Stimulated activated CD4-positive, alpha-beta T cell treated with anti-CD3 and anti-CD28 coated beads, Interleukin-4, amount 100 ng/mL, for 48 hours (primary cell): ENCODE results near the gene SH3BGRL3.
A peak's percentile ranks its signal among the peaks of the same experiment; 100 is the strongest.
"Not testable (repeated sequence)": the region's sequence is repeated elsewhere in the genome, so short reads cannot be mapped to it uniquely, and the experiment has no call there.

ENCODE experiments used
- DNase-seq, 2 donors: peaks; one replicate each; pipeline ENCODE4 v3.0.0-alpha.2; 2020; ENCODE audit warnings: low read depth in 2 of 2

The SH3BGRL3 gene

GRCh38 chr1:26279456-26280332 lies at the start of gene SH3BGRL3:
TSS of gene SH3BGRL3 (plus strand) at chr1:26280086. CDS start at chr1:26280156, 70 bp downstream.
- peak; percentile 76 to 82 for DNase-seq

- DNase-seq = not testable (repeated sequence)
Measured at GRCh38 chr1:26230682-26231081, 49.2 kb upstream of the SH3BGRL3 start.

GRCh38 chr1:26233903-26234643 lies 45.8 kb upstream of the SH3BGRL3 start, which contains the start of gene CEP85:
TSS of gene CEP85 (plus strand) at chr1:26234200. CDS start at chr1:26239784, 5,584 bp downstream.
- peak; percentile 98 for DNase-seq

- DNase-seq = no peak
Measured at GRCh38 chr1:26234644-26235370, 45.1 kb upstream of the SH3BGRL3 start.

GRCh38 chr1:26237230-26237966 lies 42.5 kb upstream of the SH3BGRL3 start:
- DNase-seq = no peak

- DNase-seq = no peak
Measured at GRCh38 chr1:26239936-26240335, 40.0 kb upstream of the SH3BGRL3 start.

GRCh38 chr1:26252718-26253117 lies 27.2 kb upstream of the SH3BGRL3 start:
- DNase-seq = no peak

GRCh38 chr1:26254404-26254803 lies 25.5 kb upstream of the SH3BGRL3 start:
- no peak for DNase-seq

GRCh38 chr1:26257222-26257621 lies 22.7 kb upstream of the SH3BGRL3 start:
- DNase-seq = no peak

- no peak for DNase-seq
Measured at GRCh38 chr1:26259005-26259404, 20.9 kb upstream of the SH3BGRL3 start.

GRCh38 chr1:26259578-26259977 lies 20.3 kb upstream of the SH3BGRL3 start:
- no peak for DNase-seq

- DNase-seq = no peak
Measured at GRCh38 chr1:26263212-26263611, 16.7 kb upstream of the SH3BGRL3 start.

GRCh38 chr1:26265405-26265804 lies 14.5 kb upstream of the SH3BGRL3 start:
- no peak for DNase-seq

- DNase-seq = no peak
Measured at GRCh38 chr1:26268290-26269197, 11.3 kb upstream of the SH3BGRL3 start.

GRCh38 chr1:26269198-26269550 lies 10.7 kb upstream of the SH3BGRL3 start:
- no peak for DNase-seq

- no peak for DNase-seq
Measured at GRCh38 chr1:26274801-26275425, 5.0 kb upstream of the SH3BGRL3 start.

- peak; percentile 72 to 73 for DNase-seq
Measured at GRCh38 chr1:26275580-26276431, 4.1 kb upstream of the SH3BGRL3 start.

- DNase-seq = no peak
Measured at GRCh38 chr1:26276432-26276838, 3.5 kb upstream of the SH3BGRL3 start.

GRCh38 chr1:26277261-26277661 lies 2.6 kb upstream of the SH3BGRL3 start:
- DNase-seq = no peak
